HG03039 (cell line): ENCODE data around the gene BTG2.

ENCODE experiments used
- ATAC-seq: cut with Tn5 transposase; IDR thresholded peaks from one replicate; pipeline ENCODE4 v1.9.1; 2021; ENCODE audit warnings: mild to moderate bottlenecking, moderate library complexity; ENCODE audit not compliant: unreplicated experiment

BTG2 gene

DNA sequence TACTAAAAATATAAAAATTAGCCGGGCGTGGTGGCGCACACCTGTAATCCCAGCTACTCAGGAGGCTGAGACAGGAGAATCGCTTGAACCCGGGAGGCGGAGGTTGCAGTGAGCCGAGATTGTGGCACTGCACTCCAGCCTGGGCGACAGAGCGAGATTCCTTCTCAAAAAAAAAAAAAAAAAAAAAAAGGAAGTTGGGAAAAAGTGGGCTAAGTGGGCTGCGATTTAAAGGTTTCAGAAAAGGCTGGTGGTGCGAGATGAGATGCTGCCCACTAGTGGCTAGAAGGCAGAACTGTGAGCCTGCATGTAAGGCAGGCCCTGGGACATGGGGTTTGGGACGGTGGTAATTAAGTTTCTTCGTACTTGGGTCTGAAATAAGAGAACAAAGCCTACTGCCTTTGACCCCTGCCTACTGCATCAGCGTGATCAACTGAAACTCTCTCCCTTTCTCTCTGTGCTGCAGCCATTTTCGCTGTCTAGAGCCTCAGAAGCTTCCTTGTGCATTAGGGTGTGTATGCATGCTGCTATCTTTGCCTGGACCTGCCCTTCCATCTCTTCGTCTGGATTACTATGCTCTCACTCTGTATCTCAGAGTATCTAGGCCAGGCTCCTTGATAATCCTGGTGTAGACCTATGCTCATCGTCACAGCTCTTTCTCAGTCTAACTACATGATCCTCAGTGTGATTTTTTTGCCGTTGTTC is 33.2 kb downstream of the BTG2 start:
- ATAC-seq: no peak

DNA sequence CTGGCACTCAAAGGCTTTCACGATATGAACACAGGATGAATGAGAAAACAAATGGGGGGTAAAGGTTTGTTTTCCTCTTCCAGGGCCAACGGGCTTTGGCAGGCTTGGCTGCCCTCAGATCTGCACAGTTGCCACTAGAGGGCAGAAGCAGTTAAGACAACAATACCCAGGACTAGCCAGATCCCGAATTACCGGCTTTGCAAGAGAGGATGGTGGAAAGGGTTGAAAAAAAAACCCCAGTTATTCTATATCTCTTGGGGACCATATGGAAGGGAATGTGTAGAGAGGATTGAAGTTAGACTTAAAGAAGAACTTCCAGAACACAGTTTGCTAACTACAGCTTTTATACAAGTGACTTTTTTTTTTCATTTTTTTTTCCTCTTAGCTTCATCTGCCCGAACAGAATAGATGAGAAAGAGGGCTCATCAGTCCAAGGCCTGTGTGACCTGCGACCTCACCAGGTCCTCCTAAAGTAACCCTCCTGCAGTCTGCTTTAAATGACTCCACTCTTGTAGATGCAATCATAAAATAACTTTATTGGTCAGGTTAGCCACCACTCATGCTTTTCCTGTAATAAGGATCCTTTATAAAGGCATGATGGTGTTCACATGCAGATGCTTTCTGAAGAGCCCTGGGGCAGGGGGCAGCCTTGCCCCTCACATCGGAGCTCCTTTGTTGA is 34.9 kb downstream of the BTG2 start:
- ATAC-seq: no peak

DNA sequence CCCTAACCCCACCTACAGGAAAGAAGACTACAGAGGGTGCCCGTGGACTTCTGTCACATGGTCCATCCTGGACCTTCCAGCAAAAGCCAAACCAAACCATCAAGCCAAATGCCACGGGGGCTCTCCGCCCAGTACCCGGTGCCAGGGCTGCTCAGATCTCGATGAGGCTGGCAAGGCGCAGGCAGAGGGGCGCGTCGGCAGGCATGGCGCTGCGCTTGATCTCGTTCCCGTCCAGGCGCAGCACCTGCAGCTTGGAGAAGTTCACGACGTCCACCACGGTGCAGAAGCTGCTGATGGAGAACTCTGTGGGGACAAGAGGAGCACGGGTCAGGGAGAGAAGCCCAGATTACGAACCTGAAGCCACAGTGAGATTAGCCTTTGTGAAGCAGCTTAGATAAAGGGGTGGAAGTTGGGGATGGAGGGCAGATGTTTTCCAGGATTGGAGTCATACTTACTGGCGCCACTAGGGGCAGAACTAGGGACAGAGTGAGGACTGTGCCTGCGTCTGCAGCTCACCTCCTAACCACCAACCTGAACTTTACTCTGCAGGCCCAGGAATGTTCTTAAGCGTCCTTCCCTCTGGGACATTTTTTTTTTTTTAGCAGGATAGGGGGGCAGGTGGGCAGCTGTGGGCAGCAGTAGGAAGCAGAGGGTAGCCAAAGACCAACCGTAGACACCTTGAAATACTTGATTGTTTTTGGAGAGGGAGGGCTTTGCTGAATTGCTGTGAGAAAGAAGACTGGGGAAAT is 37.0 kb downstream of the BTG2 start:
- ATAC-seq: no peak

DNA sequence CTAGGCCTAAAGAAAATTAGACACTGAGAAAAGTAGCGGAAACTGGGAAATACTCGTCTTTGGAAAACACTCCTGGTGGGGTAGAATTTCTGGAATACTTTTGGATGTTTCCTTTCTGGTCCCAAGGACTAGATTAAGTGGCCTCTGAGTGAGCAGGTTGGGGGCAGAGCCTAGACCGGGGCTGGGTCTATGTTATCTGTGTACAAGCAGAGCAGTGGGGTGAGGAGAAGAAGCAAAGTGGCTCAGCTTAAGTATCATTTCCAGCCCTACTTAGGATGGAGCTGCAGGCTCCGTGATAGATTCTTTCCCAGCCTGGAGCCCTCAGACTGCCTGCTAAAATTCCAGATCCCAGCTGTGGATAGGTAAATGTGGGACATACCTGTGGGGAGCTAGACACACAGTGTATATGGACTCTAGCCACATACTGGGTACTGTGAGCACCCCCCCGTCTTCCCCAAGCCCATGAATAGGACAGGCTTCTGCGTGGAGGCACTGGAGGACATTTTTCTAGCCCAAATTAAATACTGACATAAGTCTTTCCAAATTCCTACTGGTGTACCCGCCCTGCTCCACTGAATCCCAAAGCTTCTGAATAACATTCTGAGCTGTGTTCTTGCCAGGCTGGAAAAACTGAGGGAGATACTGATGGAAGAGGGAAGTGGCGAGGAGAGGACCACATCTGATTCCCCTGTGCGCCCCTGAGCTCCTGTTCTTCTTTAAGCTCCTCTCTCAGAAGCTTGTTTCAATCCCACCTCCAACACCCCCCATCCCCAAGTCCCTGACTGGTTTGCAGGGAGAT is 38.8 kb downstream of the BTG2 start:
- ATAC-seq: no peak

DNA sequence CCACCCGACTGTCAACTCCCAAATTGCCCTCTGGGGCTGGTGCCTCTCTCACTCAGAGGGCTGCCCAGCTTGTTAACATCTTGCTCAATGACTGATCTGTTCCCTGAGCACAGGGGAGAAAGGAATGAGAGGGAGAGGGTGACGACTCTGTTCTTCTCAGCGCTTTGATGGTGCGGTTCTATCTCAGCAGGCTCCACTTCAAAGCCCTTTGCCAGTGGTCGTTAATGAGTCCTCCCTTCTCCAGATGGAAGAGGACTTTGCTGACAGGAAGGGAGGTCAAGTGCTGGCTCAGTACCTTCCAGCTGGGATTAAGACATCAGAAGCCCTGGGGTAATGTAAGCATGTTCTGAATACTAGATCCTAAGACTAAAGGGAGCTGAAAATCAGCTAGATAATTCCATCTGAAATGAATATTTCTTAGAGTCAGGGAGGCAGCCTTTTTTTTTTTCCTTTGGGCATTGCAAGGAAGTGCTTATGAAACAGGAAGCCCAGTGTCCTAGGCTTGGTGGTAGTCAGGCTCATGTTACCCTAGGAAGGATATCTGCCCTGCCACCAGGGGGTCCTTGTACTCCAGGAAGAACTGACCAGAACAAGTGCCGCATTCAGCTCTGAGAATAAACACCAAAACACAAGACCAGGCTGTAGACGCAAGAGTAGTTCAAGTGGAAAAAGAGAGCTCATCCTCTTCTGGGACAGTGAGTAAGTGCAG is 40.9 kb downstream of the BTG2 start:
- no peak for ATAC-seq

DNA sequence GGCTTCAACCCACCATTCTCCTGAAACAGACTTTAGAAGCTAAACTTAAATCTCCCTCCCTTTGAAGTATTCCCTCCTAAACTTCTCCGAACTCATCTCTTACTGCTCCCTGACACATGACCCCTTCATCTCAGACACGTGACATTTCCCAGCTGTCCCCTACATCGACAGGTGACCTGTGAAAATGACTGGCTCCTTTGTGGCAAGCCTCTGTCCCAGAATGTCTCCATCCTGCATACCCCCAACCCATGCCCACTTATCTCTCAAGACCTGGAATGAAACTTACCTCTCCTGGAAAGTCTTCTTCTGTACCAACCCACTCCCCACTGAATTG is 41.4 kb downstream of the BTG2 start:
- no peak for ATAC-seq

DNA sequence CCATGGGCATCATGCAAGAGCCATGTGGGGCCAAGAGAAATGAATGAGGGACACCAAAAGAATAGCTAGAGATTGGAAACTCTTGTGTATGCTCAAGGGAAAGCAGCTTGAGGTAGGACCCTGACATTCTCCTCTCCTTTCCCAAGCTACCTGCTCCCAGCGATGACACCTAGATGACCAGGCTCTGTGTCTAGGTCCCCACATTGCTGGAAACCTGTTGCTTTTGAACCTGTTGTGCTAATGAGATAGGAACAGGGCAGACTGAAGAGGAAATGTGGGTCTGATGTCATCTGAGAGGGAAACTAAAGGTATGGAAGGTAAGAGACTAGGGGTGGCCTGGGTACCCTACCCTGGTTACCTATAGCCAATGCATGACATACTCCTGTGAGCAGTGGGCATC is 43.8 kb downstream of the BTG2 start:
- no peak for ATAC-seq

DNA sequence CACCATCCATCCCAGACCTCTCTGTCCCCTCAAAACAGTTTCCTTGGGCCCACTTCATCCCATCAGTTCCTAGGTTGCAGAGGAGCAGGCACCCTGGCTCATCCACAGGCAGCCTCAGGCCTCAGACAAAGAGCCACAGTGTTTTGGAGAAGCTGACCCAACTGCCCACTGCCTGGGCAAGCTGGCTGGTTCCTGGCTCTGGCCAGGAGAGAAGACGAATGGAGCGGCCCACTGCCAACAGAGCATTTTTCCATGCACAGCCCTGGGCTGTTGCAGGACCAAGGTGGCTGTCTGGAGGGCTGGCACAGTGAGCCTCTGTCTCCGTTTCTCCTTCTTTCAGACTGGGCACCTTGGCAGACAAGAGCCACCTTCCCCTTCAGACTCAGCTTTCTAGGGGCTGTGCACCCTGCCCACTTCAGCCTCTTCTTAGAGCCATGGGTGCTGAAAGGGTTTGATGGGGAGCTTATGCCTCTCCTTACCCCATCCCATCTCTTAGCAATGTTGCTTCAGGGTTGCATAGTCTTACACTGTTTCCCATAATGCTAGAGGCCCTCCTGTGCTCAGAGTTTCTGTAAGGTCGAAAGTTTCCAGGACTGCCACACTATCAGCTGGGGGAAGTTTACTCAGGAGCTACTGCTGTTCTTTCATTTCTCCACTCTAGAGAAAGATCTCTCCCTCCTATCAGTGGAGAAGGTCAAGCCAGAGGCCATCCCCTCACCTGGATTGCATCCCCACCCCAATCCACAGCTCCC is 44.6 kb downstream of the BTG2 start:
- no peak for ATAC-seq

DNA sequence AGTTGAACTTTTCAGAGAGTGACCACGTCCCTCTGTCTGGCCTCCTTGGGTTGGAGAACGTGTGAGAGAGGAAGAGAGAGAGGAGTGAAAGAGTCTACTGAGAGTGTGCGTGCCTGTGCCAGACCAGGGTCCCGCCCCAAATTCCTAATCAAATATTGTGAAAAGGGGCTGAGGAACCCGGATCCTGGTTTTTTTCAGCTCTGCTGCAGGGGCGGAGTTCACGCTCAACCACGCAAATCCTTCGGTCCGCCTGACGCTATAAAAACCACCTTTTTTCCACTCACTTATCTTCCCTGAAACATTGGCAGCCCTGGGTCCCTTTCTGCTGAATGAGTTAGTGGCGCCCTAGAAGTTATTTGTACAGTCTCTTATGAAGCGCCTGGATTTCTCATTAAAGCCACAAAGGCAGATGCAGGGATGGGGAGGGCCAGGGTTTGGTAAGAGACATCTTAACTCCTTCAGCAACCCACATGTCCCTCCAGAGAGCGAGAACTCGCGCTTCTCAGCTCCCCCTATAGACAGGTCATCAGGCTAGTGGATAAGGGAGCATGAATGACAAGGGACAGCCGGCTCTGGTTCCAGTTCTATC is 45.8 kb downstream of the BTG2 start, which contains the start of gene FMOD:
Gene FMOD (minus strand): TSS at position 86 of the 589 bp plus-strand sequence. CDS start 2,852 bp downstream, outside the sequence.
- ATAC-seq: no peak

DNA sequence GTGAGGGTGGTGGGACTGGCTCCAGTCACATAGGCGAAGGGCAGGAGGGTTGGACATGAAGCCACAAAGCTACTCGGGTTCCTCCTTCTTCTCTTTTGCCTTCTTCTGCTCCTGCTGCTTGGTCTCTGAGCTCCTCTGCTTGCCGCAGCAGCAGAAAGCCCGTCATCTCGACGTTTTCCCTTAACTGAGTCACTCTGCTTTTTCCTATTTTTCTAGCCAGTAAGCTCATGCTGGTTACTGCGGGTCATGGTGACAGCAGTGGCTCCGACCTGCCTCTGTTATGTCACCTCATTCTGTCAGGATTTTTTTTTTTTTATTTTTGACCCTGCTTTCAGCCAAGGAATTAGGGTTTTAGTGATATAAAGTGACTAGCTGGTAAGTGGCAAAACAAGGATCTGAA is 48.2 kb downstream of the BTG2 start:
- no peak for ATAC-seq

DNA sequence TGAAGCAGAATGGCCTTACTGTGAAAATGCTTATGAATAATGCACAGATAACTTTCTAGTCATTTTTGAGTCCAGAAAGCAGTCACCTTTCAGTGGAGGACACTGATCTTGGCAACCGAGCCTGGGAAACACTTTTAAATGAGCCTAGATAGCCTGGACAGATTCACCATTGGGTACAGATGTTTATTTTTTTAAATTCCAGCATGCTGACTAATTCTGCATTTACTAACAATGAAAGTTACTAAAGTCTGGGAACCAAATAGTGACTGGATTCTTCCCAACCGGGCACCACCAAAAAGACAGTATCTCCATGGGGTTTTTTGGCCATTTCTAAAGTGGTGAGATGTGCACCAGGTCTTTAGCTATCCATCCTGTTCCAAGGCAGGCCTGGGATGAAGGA is 48.9 kb downstream of the BTG2 start:
- no peak for ATAC-seq

DNA sequence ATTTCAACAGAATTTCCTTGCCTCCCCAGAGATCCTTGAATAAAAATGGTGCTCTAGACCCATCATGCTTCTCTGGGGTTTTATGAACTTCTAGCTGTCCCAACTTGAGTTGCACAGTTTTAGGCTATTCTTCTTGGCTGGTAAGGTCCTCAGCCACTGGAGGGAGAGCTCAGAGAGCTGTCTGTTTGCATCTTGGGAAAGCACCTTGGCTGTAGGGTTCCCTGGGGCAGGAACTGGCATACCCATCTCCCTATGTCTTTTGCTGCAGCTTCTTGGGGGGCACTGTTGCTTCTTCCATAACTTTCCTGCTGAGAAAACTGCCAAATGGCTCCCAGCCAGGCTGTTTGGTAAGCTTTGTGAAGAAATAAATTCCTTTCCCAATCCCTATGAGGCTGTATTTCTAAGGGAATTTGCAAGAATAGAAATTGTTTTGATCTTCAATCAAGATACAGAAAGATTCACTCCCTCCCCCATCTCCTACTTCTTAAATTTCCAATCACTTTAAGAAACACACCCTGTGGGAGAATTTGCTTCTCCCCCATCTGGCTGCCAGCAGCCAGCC is 53.8 kb downstream of the BTG2 start:
- ATAC-seq: no peak
